GM12801 (cell line): ENCODE measurements around the gene FLII.

Experiments used
- CTCF ChIP-seq: IDR thresholded peaks from one replicate; pipeline ENCODE4 v1.5.1; 2011; ENCODE audit warnings: control low read depth; ENCODE audit not compliant: insufficient read length; ENCODE audit errors: extremely low read depth

The FLII gene

GRCh38 chr17:18278867-18279266 lies 20.3 kb upstream of the FLII start:
- TF ChIP-seq CTCF, result no peak

- TF ChIP-seq CTCF, result no peak
Measured at GRCh38 chr17:18277076-18277475, 18.5 kb upstream of the FLII start.

GRCh38 chr17:18270046-18270931 lies 11.8 kb upstream of the FLII start:
- no peak for TF ChIP-seq CTCF

GRCh38 chr17:18267927-18268711 lies 9.6 kb upstream of the FLII start:
- TF ChIP-seq CTCF, result no peak

- no peak for TF ChIP-seq CTCF
Measured at GRCh38 chr17:18267366-18267765, 8.8 kb upstream of the FLII start.

GRCh38 chr17:18263885-18264682 lies 5.5 kb upstream of the FLII start:
- no peak for TF ChIP-seq CTCF

GRCh38 chr17:18262641-18263040 lies 4.1 kb upstream of the FLII start:
- no peak for TF ChIP-seq CTCF
